ENCODE data around the gene FTL. TPM values are rescaled to one million over a fixed set of nuclear protein-coding genes. Genes with fewer than 3 reads are reported as not detected.

Gene FTL
- total RNA-seq, 4 donors from 2014 or later: 883 to 1,582 (median 1,278) TPM

- 84% methylated on average over 7 of the region's 7 CpGs for WGBS
- no peak for DNase-seq (ENCODE audit: low spot score in 2 of 2)
- H3K36me3 ChIP-seq: no peaks in the 10 kb centered on the region
- TF ChIP-seq POLR2A (IDR thresholded peaks at IDR 0.05) (no peak), EP300 (IDR thresholded peaks at IDR 0.05) (no peak), CTCF (IDR thresholded peaks at IDR 0.05) (no peak), POLR2AphosphoS5 (IDR thresholded peaks at IDR 0.05) (no peak)
- no peak overlapping the region for H3K27ac ChIP-seq
- no peaks in the 10 kb centered on the region for H3K9me3 ChIP-seq
- no peak overlapping the region for H3K4me3 ChIP-seq
- H3K27me3 ChIP-seq: no peaks in the 10 kb centered on the region
- peaks cover 7% of the 10 kb centered on the region for H3K4me1 ChIP-seq
Observed at GRCh38 chr19:48938256-48938655, 26.9 kb upstream of the FTL start.

- Histone ChIP-seq H3K27me3 (no peaks in the 10 kb centered on the region), H3K9me3 (no peaks in the 10 kb centered on the region), H3K4me3 (no peak overlapping the region), H3K36me3 (no peaks in the 10 kb centered on the region), H3K4me1 (no peaks in the 10 kb centered on the region), H3K27ac (no peak overlapping the region)
- DNase-seq (ENCODE audit: low spot score in 2 of 2): no peak
- TF ChIP-seq EP300 (IDR thresholded peaks at IDR 0.05) (no peak), POLR2AphosphoS5 (IDR thresholded peaks at IDR 0.05) (no peak), POLR2A (IDR thresholded peaks at IDR 0.05) (no peak), CTCF (IDR thresholded peaks at IDR 0.05) (no peak)
- WGBS: 99% methylated on average over 5 of the region's 5 CpGs
Observed at GRCh38 chr19:48940902-48941301, 24.2 kb upstream of the FTL start.

- DNase-seq (ENCODE audit: low spot score in 2 of 2): no peak
- Histone ChIP-seq H3K9me3 (no peaks in the 10 kb centered on the region), H3K27me3 (no peaks in the 10 kb centered on the region), H3K27ac (no peak overlapping the region), H3K4me1 (no peaks in the 10 kb centered on the region), H3K36me3 (no peaks in the 10 kb centered on the region), H3K4me3 (no peak overlapping the region)
- no peak for TF ChIP-seq POLR2A (IDR thresholded peaks at IDR 0.05)
- no peak for TF ChIP-seq EP300 (IDR thresholded peaks at IDR 0.05)
- TF ChIP-seq POLR2AphosphoS5 (IDR thresholded peaks at IDR 0.05): no peak
- no peak for TF ChIP-seq CTCF (IDR thresholded peaks at IDR 0.05)
- WGBS: 87% methylated on average over 6 of the region's 6 CpGs
Observed at GRCh38 chr19:48943081-48943480, 22.0 kb upstream of the FTL start.

- Histone ChIP-seq H3K36me3 (no peaks in the 10 kb centered on the region), H3K4me3 (no peak overlapping the region)
- 72% methylated on average over 5 of the region's 5 CpGs for WGBS
Observed at GRCh38 chr19:48945415-48945814, 19.7 kb upstream of the FTL start.

GRCh38 chr19:48945817-48946216 is 19.3 kb upstream of the FTL start:
- no peaks in the 10 kb centered on the region for H3K27me3 ChIP-seq
- no peaks in the 10 kb centered on the region for H3K36me3 ChIP-seq
- 79% methylated on average over 2 of the region's 2 CpGs for WGBS
- H3K27ac ChIP-seq: no peak overlapping the region
- DNase-seq (ENCODE audit: low spot score in 2 of 2): no peak
- TF ChIP-seq POLR2A (IDR thresholded peaks at IDR 0.05): no peak
- no peak for TF ChIP-seq CTCF (IDR thresholded peaks at IDR 0.05)
- no peak for TF ChIP-seq POLR2AphosphoS5 (IDR thresholded peaks at IDR 0.05)
- TF ChIP-seq EP300 (IDR thresholded peaks at IDR 0.05): no peak
- no peaks in the 10 kb centered on the region for H3K9me3 ChIP-seq
- no peak overlapping the region for H3K4me3 ChIP-seq
- H3K4me1 ChIP-seq: no peaks in the 10 kb centered on the region

More at GRCh38 chr19:48945415-48945814, 19.7 kb upstream of the FTL start:
- Histone ChIP-seq H3K9me3 (no peaks in the 10 kb centered on the region), H3K27me3 (no peaks in the 10 kb centered on the region), H3K27ac (no peak overlapping the region), H3K4me1 (no peaks in the 10 kb centered on the region)
- TF ChIP-seq EP300 (IDR thresholded peaks at IDR 0.05) (no peak), CTCF (IDR thresholded peaks at IDR 0.05) (no peak), POLR2AphosphoS5 (IDR thresholded peaks at IDR 0.05) (no peak), POLR2A (IDR thresholded peaks at IDR 0.05) (no peak)
- no peak for DNase-seq (ENCODE audit: low spot score in 2 of 2)
